Large intestine (tissue), 3 donors: ENCODE data around the gene OBSCN. TPM values are rescaled to one million over a fixed set of nuclear protein-coding genes. Genes with fewer than 3 reads are reported as not detected.

Experiments
- DNase-seq, 2 donors: peaks; one replicate each; pipeline versions ENCODE4 v3.0.0 to v3.0.0-alpha.2; 2013
- H3K27ac ChIP-seq: one replicate; pipeline ENCODE4 v1.5.1; 2013; ENCODE audit warnings: low read length
- H3K27me3 ChIP-seq: 2 replicates; pipeline ENCODE4 v1.6.1; 2013; ENCODE audit warnings: low read length; ENCODE audit not compliant: control insufficient read depth, insufficient read depth
- H3K36me3 ChIP-seq: 2 replicates; pipeline ENCODE4 v1.6.1; 2013; ENCODE audit warnings: low read length; ENCODE audit not compliant: control insufficient read depth, insufficient read depth
- H3K4me1 ChIP-seq: one replicate; pipeline ENCODE4 v1.6.1; 2013; ENCODE audit warnings: low read length; ENCODE audit not compliant: control insufficient read depth, insufficient read depth
- H3K4me3 ChIP-seq: one replicate; pipeline ENCODE4 v1.5.1; 2013; ENCODE audit warnings: low read length
- H3K9me3 ChIP-seq: one replicate; pipeline ENCODE4 v1.6.1; 2013; ENCODE audit warnings: mild to moderate bottlenecking, low read depth, low read length, moderate library complexity; ENCODE audit not compliant: control insufficient read depth
- WGBS: methylation state at CpG from one replicate; pipeline ENCODE4 v1.1.5; 2013; ENCODE audit warnings: low lambda C conversion rate; ENCODE audit not compliant: insufficient coverage; 5-methylcytosine and 5-hydroxymethylcytosine counted together
- polyA plus RNA-seq: library from polyadenylated mRNA; unstranded; fragments of 120-200 nt; gene quantifications from one replicate; pipeline ENCODE4 v1.2.1, GENCODE V29; 2013

Gene OBSCN
- polyA plus RNA-seq, 1 donor = 58.9 TPM

DNA sequence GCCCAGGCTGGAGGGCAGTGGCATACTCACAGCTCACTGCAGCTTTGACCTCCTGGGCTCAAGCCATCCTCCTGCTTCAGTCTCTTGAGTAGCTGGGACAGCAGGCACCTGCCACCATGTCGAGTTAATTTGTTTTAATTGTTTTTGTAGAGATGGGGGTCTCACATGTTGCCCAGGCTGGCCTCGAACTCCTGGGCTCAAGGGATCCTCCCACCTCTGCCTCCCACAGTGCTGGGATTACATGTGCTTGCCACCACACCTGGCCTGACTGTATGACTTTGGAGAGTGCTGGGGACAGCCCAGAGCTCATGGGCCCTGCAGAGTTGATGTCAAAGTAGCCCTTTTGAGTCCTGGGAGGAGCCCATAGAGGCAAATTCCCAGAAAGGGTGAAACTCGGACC lies 1.8 kb downstream of the OBSCN start:
- H3K27me3 ChIP-seq = peaks cover 18% of the 10 kb centered on the region
- no peak for DNase-seq
- WGBS = no CpG with 5 or more reads among the region's 3 CpGs

DNA sequence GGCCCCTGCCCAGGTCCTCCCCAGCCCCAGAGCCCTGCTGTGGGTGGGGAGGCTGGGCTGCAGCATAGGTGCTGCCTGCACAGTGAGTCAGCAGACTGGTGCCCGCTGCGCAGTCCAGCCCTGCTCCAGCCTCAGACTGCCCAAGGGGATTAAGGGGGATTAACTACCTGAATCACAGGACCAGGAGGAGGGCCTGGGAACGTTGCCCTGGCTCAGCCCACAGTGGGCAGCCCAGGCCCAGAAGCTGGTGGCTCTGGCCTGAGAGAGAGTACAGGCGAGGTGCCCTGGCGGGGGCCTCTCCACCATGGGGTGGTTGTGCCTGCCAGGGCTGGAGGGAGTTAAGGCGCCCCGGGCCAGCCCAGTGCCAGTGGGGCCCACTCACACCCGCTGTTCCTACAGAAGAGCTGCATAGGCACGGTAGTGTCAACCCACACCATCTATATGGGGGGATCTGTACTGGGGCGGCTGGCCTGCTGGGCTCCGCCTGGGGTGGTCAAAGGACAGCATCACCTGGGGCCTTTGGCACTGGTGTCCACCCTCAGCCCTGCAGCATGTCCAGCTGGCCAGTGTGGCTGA lies 2.3 kb downstream of the OBSCN start:
- Histone ChIP-seq H3K27me3 (peaks cover 18% of the 10 kb centered on the region), H3K4me3 (no peak overlapping the region), H3K9me3 (peaks cover 8% of the 10 kb centered on the region), H3K4me1 (peaks cover 7% of the 10 kb centered on the region), H3K36me3 (no peaks in the 10 kb centered on the region), H3K27ac (no peak overlapping the region)
- DNase-seq = no peak
- WGBS = no CpG with 5 or more reads among the region's 11 CpGs

More for the DNA sequence above, 1.8 kb downstream of the OBSCN start:
- Histone ChIP-seq H3K4me3 (no peak overlapping the region), H3K36me3 (no peaks in the 10 kb centered on the region), H3K9me3 (peaks cover 8% of the 10 kb centered on the region), H3K4me1 (peaks cover 7% of the 10 kb centered on the region), H3K27ac (no peak overlapping the region)

DNA sequence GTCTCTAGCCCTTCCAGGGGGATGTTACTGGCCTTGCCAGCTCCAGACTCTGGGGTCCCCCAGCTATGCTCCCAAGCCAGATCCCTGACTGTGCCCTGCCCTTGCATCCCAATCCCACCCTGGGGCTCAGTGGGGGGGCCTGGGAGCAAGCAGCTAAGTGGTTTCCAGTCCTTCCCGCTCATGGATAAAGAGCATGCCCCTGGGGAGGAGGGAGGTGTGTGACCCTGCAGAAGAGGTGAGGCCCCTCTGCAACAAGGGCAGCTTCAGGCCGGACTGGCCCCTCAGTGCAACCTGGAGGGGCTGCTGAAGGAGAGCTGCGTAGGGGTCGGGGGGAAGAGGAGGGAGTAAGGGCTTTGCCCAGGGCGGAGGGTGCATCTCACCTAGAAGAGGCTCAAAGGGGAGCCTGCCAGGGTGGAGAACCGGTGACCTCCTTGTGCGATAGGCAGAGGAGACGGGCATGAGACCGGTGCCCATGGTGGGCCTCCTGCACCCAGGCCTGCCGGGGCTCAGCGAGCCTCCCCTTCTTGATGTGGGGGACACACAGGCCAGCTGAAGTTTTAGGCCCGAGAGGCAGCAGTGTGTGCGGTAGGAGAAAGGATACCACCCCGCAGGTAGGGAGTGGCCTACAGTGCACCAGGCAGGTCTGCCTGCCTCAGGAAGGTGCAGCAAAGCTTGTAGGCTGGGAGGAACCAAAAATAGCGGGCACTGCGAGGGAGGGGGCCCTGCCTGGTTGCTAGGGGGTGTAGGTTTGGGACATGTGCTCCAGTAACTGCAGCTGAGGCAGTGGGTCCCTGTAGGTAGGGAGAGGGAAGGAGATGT lies 3.1 kb downstream of the OBSCN start:
- no peak for DNase-seq
- H3K27me3 ChIP-seq = peaks cover 16% of the 10 kb centered on the region

DNA sequence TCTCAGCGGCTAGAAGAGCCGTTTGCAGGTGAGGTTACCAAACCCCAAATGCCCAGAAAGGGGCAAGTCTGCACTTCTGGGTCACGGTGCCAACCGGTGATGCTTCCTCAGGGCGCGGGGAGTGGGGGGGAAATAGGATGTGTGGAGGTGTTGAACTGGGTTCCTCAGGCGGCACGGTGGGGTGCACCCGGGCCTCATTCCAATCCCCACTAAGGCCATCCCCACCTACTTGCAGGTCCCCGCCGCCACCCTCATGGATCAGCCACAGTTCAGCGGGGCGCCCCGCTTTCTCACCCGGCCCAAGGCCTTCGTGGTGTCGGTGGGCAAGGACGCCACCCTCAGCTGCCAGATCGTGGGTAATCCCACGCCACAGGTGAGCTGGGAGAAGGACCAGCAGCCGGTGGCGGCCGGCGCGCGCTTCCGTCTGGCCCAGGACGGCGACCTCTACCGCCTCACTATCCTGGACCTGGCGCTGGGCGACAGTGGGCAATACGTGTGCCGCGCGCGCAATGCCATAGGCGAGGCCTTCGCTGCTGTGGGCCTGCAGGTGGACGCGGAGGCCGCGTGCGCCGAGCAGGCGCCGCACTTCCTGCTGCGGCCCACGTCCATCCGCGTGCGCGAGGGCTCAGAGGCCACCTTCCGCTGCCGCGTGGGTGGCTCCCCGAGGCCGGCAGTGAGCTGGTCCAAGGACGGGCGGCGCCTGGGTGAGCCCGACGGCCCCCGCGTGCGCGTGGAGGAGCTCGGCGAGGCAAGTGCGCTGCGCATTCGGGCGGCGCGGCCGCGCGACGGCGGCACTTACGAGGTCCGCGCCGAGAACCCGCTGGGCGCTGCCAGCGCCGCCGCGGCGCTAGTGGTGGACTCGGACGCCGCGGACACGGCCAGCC lies 3.9 kb downstream of the OBSCN start:
- Histone ChIP-seq H3K27ac (no peak overlapping the region), H3K36me3 (peaks cover 8% of the 10 kb centered on the region), H3K4me3 (no peak overlapping the region), H3K9me3 (peaks cover 8% of the 10 kb centered on the region), H3K4me1 (peaks cover 3% of the 10 kb centered on the region), H3K27me3 (peaks cover 16% of the 10 kb centered on the region)
- DNase-seq = no peak
- WGBS = 100% methylated on average over 1 of the region's 96 CpGs

More for the DNA sequence above, 3.1 kb downstream of the OBSCN start:
- WGBS = no CpG with 5 or more reads among the region's 16 CpGs
- no peak overlapping the region for H3K27ac ChIP-seq
- no peak overlapping the region for H3K4me3 ChIP-seq
- H3K9me3 ChIP-seq = peaks cover 8% of the 10 kb centered on the region
- peaks cover 3% of the 10 kb centered on the region for H3K36me3 ChIP-seq
- H3K4me1 ChIP-seq = peaks cover 5% of the 10 kb centered on the region

- no peak overlapping the region for H3K27ac ChIP-seq
- WGBS = no CpG with 5 or more reads among the region's 66 CpGs
- peaks cover 16% of the 10 kb centered on the region for H3K27me3 ChIP-seq
- H3K36me3 ChIP-seq = peaks cover 12% of the 10 kb centered on the region
- peaks cover 8% of the 10 kb centered on the region for H3K9me3 ChIP-seq
- H3K4me3 ChIP-seq = peak overlapping the region; percentile 28
- peaks cover 3% of the 10 kb centered on the region for H3K4me1 ChIP-seq
- peak in 1 of 2 donors; percentile 70 for DNase-seq
These were observed 4.6 kb downstream of the OBSCN start for GRCh38 chr1:228212415-228212965.

GRCh38 chr1:228212966-228213844 lies 5.4 kb downstream of the OBSCN start:
- Histone ChIP-seq H3K4me3 (peak overlapping the region; percentile 58), H3K9me3 (peaks cover 8% of the 10 kb centered on the region), H3K27ac (peak overlapping the region; percentile 42), H3K4me1 (peaks cover 3% of the 10 kb centered on the region), H3K27me3 (peaks cover 11% of the 10 kb centered on the region), H3K36me3 (peaks cover 13% of the 10 kb centered on the region)
- WGBS = 0% methylated on average over 2 of the region's 67 CpGs
- peak; percentile 85 to 90 for DNase-seq

DNA sequence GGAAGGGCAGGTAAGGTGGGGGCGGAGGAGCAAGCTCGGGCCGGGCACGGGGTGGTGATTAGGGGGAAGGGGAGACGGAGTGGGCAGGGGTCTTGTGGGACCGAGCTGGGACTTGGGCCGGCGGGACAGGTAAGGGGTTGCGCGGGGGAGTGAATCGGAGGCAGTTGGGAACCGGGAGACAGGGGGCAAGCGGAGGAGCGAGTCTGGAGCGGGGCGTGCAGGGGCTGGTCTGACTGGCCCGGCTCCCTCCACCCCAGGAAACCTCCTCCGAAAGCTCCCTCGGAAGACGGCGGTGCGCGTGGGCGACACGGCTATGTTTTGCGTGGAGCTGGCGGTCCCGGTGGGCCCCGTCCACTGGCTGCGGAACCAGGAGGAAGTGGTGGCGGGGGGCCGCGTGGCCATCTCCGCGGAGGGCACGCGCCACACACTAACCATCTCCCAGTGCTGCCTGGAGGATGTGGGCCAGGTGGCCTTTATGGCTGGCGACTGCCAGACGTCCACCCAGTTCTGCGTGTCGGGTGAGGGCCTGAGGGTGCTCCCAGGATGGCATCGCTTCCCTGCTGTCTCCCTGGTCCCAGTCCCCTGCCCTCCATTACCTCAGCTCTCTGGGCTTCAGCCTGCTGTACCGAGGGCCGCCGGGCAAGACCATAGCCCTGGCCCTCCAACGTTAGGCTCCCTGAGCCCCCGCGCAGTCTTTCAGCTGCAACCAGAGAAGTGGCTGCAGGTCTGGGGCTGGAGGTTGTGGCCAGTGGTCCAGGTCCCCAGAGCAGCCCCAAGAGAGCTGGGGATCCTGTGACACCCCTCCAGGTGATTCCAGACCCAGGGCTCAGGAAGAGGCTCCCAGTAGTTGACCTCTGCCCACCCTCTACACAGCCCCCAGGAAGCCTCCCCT lies 6.3 kb downstream of the OBSCN start:
- peaks cover 22% of the 10 kb centered on the region for H3K36me3 ChIP-seq
- H3K27ac ChIP-seq = no peak overlapping the region
- peaks cover 6% of the 10 kb centered on the region for H3K27me3 ChIP-seq
- peaks cover 8% of the 10 kb centered on the region for H3K9me3 ChIP-seq
- no CpG with 5 or more reads among the region's 48 CpGs for WGBS
- DNase-seq = no peak
- peak overlapping the region; percentile 46 for H3K4me3 ChIP-seq
- peaks cover 3% of the 10 kb centered on the region for H3K4me1 ChIP-seq

- Histone ChIP-seq H3K27ac (no peak overlapping the region), H3K4me3 (no peak overlapping the region), H3K36me3 (peaks cover 27% of the 10 kb centered on the region), H3K9me3 (peaks cover 8% of the 10 kb centered on the region), H3K27me3 (peaks cover 4% of the 10 kb centered on the region), H3K4me1 (peaks cover 3% of the 10 kb centered on the region)
- no peak for DNase-seq
- no CpG with 5 or more reads among the region's 23 CpGs for WGBS
These were observed 7.2 kb downstream of the OBSCN start for GRCh38 chr1:228214921-228215662.
